PC-3 (cell line): ENCODE measurements around the gene EMD. TPM values are rescaled to one million over a fixed set of nuclear protein-coding genes. Genes with fewer than 3 reads are reported as not detected.

Experiments used
- ATAC-seq: fragments of 200-7000 bp; cut with Tn5 transposase; 2 replicates; pipeline ENCODE4 v1.9.1; 2020; ENCODE audit warnings: mild to moderate bottlenecking, moderate library complexity
- BruUV-seq: library from RNA; stranded (reverse); fragments of 400-500 nt; replicated peaks from 2 replicates; lab custom pipeline; 2021; lab: Mats Ljungman, UMichigan
- CTCF ChIA-PET: fragments of 300-600 bp; sonication (Branson Sonifier 250); formaldehyde crosslinking; loops from one replicate; lab custom pipeline; 2022; ENCODE audit warnings: antibody characterized with exemption; lab: Charles Lee
- POLR2A ChIA-PET: fragments of 300-600 bp; sonication (Branson Sonifier 250); formaldehyde crosslinking; loops from one replicate; lab custom pipeline; 2022; ENCODE audit warnings: antibody characterized with exemption; ENCODE audit not compliant: unreplicated experiment; lab: Charles Lee
- DNase-seq: peaks from one replicate; pipeline ENCODE4 v3.0.0-alpha.2; 2015
- H2AFZ ChIP-seq: fragments of 300-600 bp; sonication (generic); 2 replicates; pipeline ENCODE4 v1.6.0; 2016; ENCODE audit warnings: antibody characterized with exemption, low read length
- H3F3A ChIP-seq: fragments of 300-600 bp; sonication (generic); one replicate; pipeline ENCODE4 v1.6.0; 2017; ENCODE audit warnings: antibody characterized with exemption, low read length, control low read depth, mild to moderate bottlenecking; ENCODE audit not compliant: unreplicated experiment
- H3K27ac ChIP-seq: fragments of 300-600 bp; sonication (generic); 2 replicates; pipeline ENCODE4 v1.5.1; 2016; ENCODE audit warnings: mild to moderate bottlenecking, low read length
- H3K27me3 ChIP-seq: fragments of 300-600 bp; sonication (generic); 2 replicates; pipeline ENCODE4 v1.6.1; 2016; ENCODE audit warnings: low read length, mixed read lengths
- H3K36me3 ChIP-seq: fragments of 300-600 bp; sonication (generic); 2 replicates; pipeline ENCODE4 v1.6.1; 2016; ENCODE audit warnings: low read depth, mixed run types, low read length, mixed read lengths
- H3K4me1 ChIP-seq: fragments of 300-600 bp; sonication (generic); 2 replicates; pipeline ENCODE4 v1.5.1; 2016; ENCODE audit warnings: low read length; ENCODE audit not compliant: insufficient read depth
- H3K4me2 ChIP-seq: fragments of 300-600 bp; sonication (generic); 2 replicates; pipeline ENCODE4 v1.6.0; 2016; ENCODE audit warnings: low read length
- H3K4me3 ChIP-seq: fragments of 300-600 bp; sonication (generic); 2 replicates; pipeline ENCODE4 v1.5.1; 2016; ENCODE audit warnings: mild to moderate bottlenecking, low read length, mixed read lengths
- H3K79me2 ChIP-seq: fragments of 300-600 bp; sonication (generic); 2 replicates; pipeline ENCODE4 v1.6.1; 2017; ENCODE audit warnings: low read length, mixed read lengths
- H3K9ac ChIP-seq: fragments of 300-600 bp; sonication (generic); 2 replicates; pipeline ENCODE4 v1.6.0; 2016; ENCODE audit warnings: mild to moderate bottlenecking, low read length
- H3K9me2 ChIP-seq: fragments of 300-600 bp; sonication (generic); replicated peaks from 2 replicates; pipeline ENCODE4 v1.6.1; 2016; ENCODE audit warnings: mixed run types, low read length, mixed read lengths
- H3K9me3 ChIP-seq: fragments of 300-600 bp; sonication (generic); 2 replicates; pipeline ENCODE4 v1.6.1; 2016; ENCODE audit warnings: low read length, mixed read lengths
- H4K20me1 ChIP-seq: fragments of 300-600 bp; sonication (generic); 2 replicates; pipeline ENCODE4 v1.6.1; 2016; ENCODE audit warnings: low read length, mixed read lengths
- CTCF ChIP-seq: fragments of 300-600 bp; sonication (generic); conservative IDR thresholded peaks from 2 replicates; pipeline ENCODE4 v1.5.1; 2017; ENCODE audit warnings: antibody characterized with exemption, low read depth, mild to moderate bottlenecking, low read length
- EZH2 ChIP-seq: fragments of 300-600 bp; sonication (generic); IDR thresholded peaks from one replicate; pipeline ENCODE4 v1.6.1; 2017; ENCODE audit warnings: antibody characterized with exemption, mild to moderate bottlenecking, low read length; ENCODE audit not compliant: unreplicated experiment
- EZH2phosphoT487 ChIP-seq: fragments of 300-600 bp; sonication (generic); IDR thresholded peaks from 2 replicates; pipeline ENCODE4 v1.6.1; 2018; ENCODE audit warnings: mild to moderate bottlenecking, antibody characterized with exemption, low read length, borderline replicate concordance
- intact Hi-C: fragments of 100-400 bp; cut with micrococcal nuclease; formaldehyde crosslinking; loops from 2 replicates; pipeline ENCODE4 v1.9.0; 2023
- total RNA-seq: library from RNA; depleted of rRNA; stranded (reverse); fragments of >200 nt; gene quantifications from 2 replicates; pipeline ENCODE4 v1.2.3, GENCODE V29; 2014

The EMD gene
- total RNA-seq, 1 experiment from 2014 or later: 46.8 TPM

GRCh38 chrX:154379569-154379951 is 465 bp downstream of the EMD start:
- no peaks in the 10 kb centered on the region for H3K27me3 ChIP-seq
- no peaks in the 10 kb centered on the region for H3K9me3 ChIP-seq
- peaks cover 38% of the 10 kb centered on the region for H3K79me2 ChIP-seq
- H3F3A ChIP-seq: no peaks in the 10 kb centered on the region
- peak overlapping the region; percentile 76 for H3K27ac ChIP-seq
- TF ChIP-seq EZH2 (no peak), CTCF (no peak), EZH2phosphoT487 (no peak)
- H3K4me3 ChIP-seq: peak overlapping the region; percentile 95
- H2AFZ ChIP-seq: peak overlapping the region; percentile 66
- no peak for ATAC-seq
- no peak for DNase-seq
- peaks cover 5% of the 10 kb centered on the region; the same call in 1 of the 2 replicates for H4K20me1 ChIP-seq
- intact Hi-C loops: loop anchor here (10.0 kb wide), 1 partner anchor 405 kb away; the partner anchor contains the start of genes HCFC1 and TMEM187
- H3K36me3 ChIP-seq: no peaks in the 10 kb centered on the region; the same call in 1 of the 2 replicates
- POLR2A ChIA-PET: interaction anchor here (0.6 to 0.7 kb wide), 3 partner anchors 17 to 78 kb away, joined by 3 to 13 read pairs (median 6); no protein-coding TSS in a partner anchor
- BruUV-seq: no TSS peak
- CTCF ChIA-PET: no interaction called here
- no peaks in the 10 kb centered on the region for H3K9me2 ChIP-seq
- H3K4me2 ChIP-seq: peak overlapping the region; percentile 98
- H3K4me1 ChIP-seq: peaks cover 20% of the 10 kb centered on the region
- H3K9ac ChIP-seq: peak overlapping the region; percentile 98

DNA sequence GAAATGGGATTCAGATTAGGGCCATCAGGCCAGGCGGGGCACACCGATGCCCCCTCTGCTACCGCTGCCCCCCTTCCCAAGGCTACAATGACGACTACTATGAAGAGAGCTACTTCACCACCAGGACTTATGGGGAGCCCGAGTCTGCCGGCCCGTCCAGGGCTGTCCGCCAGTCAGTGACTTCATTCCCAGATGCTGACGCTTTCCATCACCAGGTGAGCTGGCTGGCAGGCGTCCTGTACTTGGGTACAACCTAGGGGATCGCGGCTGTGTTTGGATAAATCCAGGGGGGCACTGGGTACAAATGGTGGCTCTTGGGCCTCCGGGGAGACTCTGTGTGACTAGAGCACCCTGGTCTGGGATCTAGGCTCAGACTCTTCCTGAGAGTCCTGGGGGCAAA is 1.1 kb downstream of the EMD start:
- peak overlapping the region; percentile 95 for H3K4me3 ChIP-seq

More for the DNA sequence above, 1.1 kb downstream of the EMD start:
- H3K27ac ChIP-seq: peak overlapping the region; percentile 76
- BruUV-seq: TSS peak; percentile 78
- H3K9ac ChIP-seq: peak overlapping the region; percentile 98
- peaks cover 33% of the 10 kb centered on the region for H3K79me2 ChIP-seq
- no peaks in the 10 kb centered on the region for H3K27me3 ChIP-seq
- no peaks in the 10 kb centered on the region for H3K9me2 ChIP-seq
- TF ChIP-seq EZH2 (no peak), CTCF (no peak), EZH2phosphoT487 (no peak)
- ATAC-seq: no peak
- peaks cover 5% of the 10 kb centered on the region; the same call in 1 of the 2 replicates for H4K20me1 ChIP-seq
- H3F3A ChIP-seq: no peaks in the 10 kb centered on the region
- no peak for DNase-seq
- POLR2A ChIA-PET: interaction anchor here (0.6 to 0.7 kb wide), 2 partner anchors 18 to 77 kb away, joined by 3 to 6 read pairs; no protein-coding TSS in a partner anchor
- H3K4me2 ChIP-seq: peak overlapping the region; percentile 98
- CTCF ChIA-PET: no interaction called here
- H3K4me1 ChIP-seq: peaks cover 16% of the 10 kb centered on the region
- H3K9me3 ChIP-seq: no peaks in the 10 kb centered on the region
- H2AFZ ChIP-seq: no peak overlapping the region
- intact Hi-C loops: no loop called here
- H3K36me3 ChIP-seq: no peaks in the 10 kb centered on the region; the same call in 1 of the 2 replicates
